ENCODE results near the gene ACSL5.
"Not testable (repeated sequence)": the region's sequence is repeated elsewhere in the genome, so short reads cannot be mapped to it uniquely, and the experiment has no call there.

The ACSL5 gene

GRCh38 chr10:112349521-112350085 lies 24.3 kb upstream of the ACSL5 start:
- no peak for DNase-seq (ENCODE audit: low read depth)

GRCh38 chr10:112351146-112351545 lies 22.8 kb upstream of the ACSL5 start:
- DNase-seq (ENCODE audit: low read depth), result no peak

- no peak for DNase-seq (ENCODE audit: low read depth)
Measured at GRCh38 chr10:112352044-112352443, 21.9 kb upstream of the ACSL5 start.

GRCh38 chr10:112353046-112353445 lies 20.9 kb upstream of the ACSL5 start:
- DNase-seq (ENCODE audit: low read depth), result no peak

GRCh38 chr10:112356686-112357085 lies 17.2 kb upstream of the ACSL5 start:
- no peak for DNase-seq (ENCODE audit: low read depth)

- no peak for DNase-seq (ENCODE audit: low read depth)
Measured at GRCh38 chr10:112359606-112360307, 14.2 kb upstream of the ACSL5 start.

- DNase-seq (ENCODE audit: low read depth), result no peak
Measured at GRCh38 chr10:112360308-112361270, 13.3 kb upstream of the ACSL5 start.

- no peak for DNase-seq (ENCODE audit: low read depth)
Measured at GRCh38 chr10:112361951-112362751, 11.8 kb upstream of the ACSL5 start.

- DNase-seq (ENCODE audit: low read depth), result no peak
Measured at GRCh38 chr10:112362833-112363232, 11.1 kb upstream of the ACSL5 start.

- no peak for DNase-seq (ENCODE audit: low read depth)
Measured at GRCh38 chr10:112363696-112364688, 9.9 kb upstream of the ACSL5 start.

GRCh38 chr10:112365014-112365432 lies 8.9 kb upstream of the ACSL5 start:
- no peak for DNase-seq (ENCODE audit: low read depth)

- DNase-seq (ENCODE audit: low read depth), result no peak
Measured at GRCh38 chr10:112365451-112365850, 8.5 kb upstream of the ACSL5 start.

- no peak for DNase-seq (ENCODE audit: low read depth)
Measured at GRCh38 chr10:112366992-112367391, 6.9 kb upstream of the ACSL5 start.

GRCh38 chr10:112367516-112367915 lies 6.4 kb upstream of the ACSL5 start:
- DNase-seq (ENCODE audit: low read depth), result no peak

- no peak for DNase-seq (ENCODE audit: low read depth)
Measured at GRCh38 chr10:112369495-112370423, 4.2 kb upstream of the ACSL5 start.

GRCh38 chr10:112370424-112370819 lies 3.5 kb upstream of the ACSL5 start:
- no peak for DNase-seq (ENCODE audit: low read depth)

GRCh38 chr10:112371326-112371725 lies 2.6 kb upstream of the ACSL5 start:
- DNase-seq (ENCODE audit: low read depth), result not testable (repeated sequence)

- not testable (repeated sequence) for DNase-seq (ENCODE audit: low read depth)
Measured at GRCh38 chr10:112372182-112372810, 1.6 kb upstream of the ACSL5 start.

Measured in activated T-helper 9 cell treated with anti-CD3 and anti-CD28 coated beads, Interleukin-2, amount 50 U/mL, for 16 hours (primary cell).